Coronary artery (tissue), 2 donors: ENCODE results near the gene SF3B3.
A peak's percentile ranks its signal among the peaks of the same experiment; 100 is the strongest.
"Not testable (repeated sequence)": the region's sequence is repeated elsewhere in the genome, so short reads cannot be mapped to it uniquely, and the experiment has no call there.

ENCODE experiments used
- DNase-seq: peaks from one replicate; pipeline ENCODE4 v3.0.0-alpha.2; 2017; ENCODE audit warnings: low spot score
- H3K27ac ChIP-seq, 2 donors: fragments of 200-600 bp; sonication (generic); one replicate each; pipeline ENCODE4 v1.5.1; 2016 to 2019
- H3K4me3 ChIP-seq: fragments of 200-600 bp; sonication (generic); 2 replicates; pipeline ENCODE4 v1.5.1; 2016; ENCODE audit warnings: mild to moderate bottlenecking, moderate library complexity
- TF ChIP-seq, protein P1 (sequence below): fragments of 200-600 bp; sonication (generic); IDR thresholded peaks from one replicate; pipeline ENCODE4 v1.5.1; 2019; ENCODE audit warnings: antibody characterized with exemption

SF3B3 gene

DNA sequence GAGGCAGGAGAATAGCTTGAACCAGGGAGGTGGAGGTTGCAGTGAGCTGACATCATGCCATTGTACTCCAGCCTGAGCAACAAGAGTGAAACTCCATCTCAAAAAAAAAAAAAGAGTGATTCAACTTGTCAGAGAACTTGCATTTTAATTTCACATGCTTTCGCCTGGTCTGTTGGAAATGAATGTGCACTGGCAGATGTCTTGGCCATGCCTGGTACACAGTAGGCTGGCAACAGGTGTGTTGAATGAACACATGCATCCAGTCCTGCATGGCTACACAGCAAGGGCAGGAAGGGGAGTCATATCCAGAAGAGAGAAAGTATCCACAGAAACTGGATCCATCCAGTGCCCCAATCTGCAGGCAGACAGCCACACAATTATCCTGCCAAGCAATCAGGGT is 11.8 kb upstream of the SF3B3 start:
- Histone ChIP-seq H3K4me3 (no peak overlapping the region), H3K27ac (no peak overlapping the region)
- no peak for DNase-seq
- TF ChIP-seq, protein P1, sequence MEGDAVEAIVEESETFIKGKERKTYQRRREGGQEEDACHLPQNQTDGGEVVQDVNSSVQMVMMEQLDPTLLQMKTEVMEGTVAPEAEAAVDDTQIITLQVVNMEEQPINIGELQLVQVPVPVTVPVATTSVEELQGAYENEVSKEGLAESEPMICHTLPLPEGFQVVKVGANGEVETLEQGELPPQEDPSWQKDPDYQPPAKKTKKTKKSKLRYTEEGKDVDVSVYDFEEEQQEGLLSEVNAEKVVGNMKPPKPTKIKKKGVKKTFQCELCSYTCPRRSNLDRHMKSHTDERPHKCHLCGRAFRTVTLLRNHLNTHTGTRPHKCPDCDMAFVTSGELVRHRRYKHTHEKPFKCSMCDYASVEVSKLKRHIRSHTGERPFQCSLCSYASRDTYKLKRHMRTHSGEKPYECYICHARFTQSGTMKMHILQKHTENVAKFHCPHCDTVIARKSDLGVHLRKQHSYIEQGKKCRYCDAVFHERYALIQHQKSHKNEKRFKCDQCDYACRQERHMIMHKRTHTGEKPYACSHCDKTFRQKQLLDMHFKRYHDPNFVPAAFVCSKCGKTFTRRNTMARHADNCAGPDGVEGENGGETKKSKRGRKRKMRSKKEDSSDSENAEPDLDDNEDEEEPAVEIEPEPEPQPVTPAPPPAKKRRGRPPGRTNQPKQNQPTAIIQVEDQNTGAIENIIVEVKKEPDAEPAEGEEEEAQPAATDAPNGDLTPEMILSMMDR = no peak

DNA sequence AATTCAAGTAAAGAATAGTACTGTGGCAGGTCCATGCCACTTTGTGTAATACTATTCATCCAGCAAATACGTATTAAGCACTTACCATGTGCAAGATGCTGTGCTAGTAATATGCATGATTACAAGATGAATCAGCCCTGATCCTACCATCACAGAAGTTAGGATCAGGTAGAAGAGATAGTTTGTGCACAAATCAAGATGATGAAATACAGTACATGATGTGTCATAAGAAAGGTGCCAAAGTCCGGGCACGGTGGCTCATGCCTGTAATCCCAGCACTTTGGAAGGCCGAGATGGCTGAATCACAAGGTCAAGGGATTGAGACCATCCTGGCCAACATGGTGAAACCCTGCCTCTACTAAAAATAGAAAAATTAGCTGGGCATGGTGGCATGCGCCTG is 11.2 kb upstream of the SF3B3 start:
- Histone ChIP-seq H3K4me3 (no peak overlapping the region), H3K27ac (no peak overlapping the region)
- no peak for DNase-seq
- TF ChIP-seq, protein P1 = no peak

DNA sequence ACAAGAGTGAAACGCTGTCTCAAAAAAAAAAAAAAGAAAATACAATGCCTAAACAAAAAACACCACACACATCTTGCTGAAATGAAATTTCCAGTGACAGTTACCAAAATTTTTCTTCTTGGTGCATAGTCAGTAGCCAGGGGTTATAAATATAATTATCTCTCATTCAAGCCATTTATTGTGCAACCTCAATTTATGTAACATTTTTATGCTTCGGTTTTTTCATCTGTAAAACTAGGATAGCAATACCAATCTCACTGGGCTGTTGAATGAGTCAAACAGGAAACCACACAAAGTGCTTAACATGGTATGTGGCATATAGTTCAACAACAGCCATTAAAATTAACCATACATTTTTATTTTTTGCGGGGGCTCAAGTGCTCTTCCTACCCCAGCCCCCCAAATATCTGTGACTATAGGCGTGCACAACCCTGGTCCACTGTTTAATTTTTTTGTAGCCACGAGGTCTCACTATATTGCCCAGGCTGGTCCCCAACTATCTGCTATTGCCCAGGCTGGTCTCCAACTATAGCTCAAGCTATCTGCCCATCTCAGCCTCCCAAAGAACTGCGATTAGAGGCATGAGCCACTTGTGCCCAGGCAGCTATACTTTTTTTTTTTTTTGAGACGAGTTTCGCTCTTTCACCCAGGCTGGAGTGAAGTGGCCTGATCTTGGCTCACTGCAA is 2.9 kb upstream of the SF3B3 start:
- no peak for DNase-seq
- H3K4me3 ChIP-seq = no peak overlapping the region
- no peak overlapping the region for H3K27ac ChIP-seq
- TF ChIP-seq, protein P1 = no peak

DNA sequence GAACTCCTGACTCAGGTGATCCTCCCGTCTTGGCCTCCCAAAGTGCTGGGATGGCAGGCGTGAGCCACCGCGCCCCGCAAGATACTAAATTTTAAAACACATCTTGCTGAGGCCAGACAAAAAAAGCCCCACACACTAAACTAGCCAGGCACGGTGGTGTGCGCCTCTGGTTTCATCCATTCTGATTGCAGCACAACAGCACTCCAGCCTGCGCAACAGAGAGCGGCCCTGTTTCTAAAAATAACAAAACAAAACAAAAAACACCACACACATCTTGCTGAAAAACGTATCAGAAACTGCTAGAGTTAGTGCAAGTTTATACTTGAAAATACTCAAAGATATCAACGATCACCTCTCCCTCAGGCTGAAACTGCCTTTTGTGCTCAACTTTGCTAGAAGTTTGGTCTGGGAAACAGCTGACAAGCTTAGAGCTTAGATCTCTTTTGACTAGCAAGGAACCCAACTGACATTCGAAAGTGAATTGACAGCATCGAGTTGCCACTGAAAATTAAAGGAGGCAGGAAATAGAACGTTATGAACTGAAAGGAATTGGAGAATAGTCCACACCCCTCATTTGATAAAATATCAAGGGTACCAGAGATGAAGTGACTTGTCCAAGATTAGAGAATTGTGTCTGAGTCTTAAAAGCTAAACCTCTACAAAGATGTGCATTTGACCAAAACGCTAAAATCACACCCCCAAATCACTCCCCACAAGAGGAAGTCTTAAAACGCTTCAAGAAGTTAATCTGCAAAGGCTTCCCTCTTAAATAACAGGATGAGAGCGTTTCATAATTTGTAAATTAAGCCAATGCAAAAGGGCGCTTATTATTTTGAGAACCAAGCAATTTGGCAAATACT is 1.2 kb upstream of the SF3B3 start:
- TF ChIP-seq, protein P1 = no peak
- peak overlapping the region; percentile 84 for H3K4me3 ChIP-seq
- H3K27ac ChIP-seq = peak overlapping the region in 1 of 2 donors; percentile 83
- DNase-seq = no peak

DNA sequence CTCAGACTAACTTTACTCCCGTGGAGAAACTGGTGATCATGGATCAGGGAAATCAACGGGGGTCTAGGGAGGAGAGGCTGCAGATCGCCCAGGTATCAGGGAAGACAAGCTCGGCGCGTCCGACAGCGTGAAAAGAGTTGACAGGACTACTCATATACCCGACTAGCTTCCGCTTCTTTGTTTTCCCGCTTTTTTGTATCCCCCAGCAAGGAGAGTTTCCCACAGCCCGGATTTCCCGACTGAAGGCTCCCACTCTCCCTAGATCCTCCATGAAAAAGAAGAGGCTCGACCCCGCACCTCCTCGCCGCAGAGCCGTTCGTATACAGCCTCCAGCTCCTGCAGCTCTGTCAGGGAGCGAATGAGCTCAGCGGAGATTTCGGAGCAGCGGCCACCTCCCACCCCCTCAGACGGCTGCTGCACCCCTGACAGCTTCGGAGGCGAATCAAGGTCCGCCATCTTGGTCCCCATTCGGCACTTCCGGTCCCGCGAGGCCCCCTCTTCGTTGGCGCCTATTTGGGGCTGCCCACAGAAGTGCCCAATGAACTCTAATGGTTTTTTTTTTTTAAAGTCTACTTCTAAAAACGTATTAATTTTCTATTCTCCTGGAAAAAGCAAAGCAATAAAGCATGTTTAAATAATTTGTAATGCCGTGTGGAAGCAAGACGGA is 407 bp upstream of the SF3B3 start, which contains the start of gene COG4:
COG4 (minus strand) TSS at position 479 of the 667 bp plus-strand sequence; CDS start at position 468, 11 bp downstream.
- Histone ChIP-seq H3K27ac (peak within 1 kb of the TSS; percentile 89), H3K4me3 (peak within 1 kb of the TSS; percentile 84)
- DNase-seq = peak; percentile 85
- TF ChIP-seq, protein P1 = no peak

DNA sequence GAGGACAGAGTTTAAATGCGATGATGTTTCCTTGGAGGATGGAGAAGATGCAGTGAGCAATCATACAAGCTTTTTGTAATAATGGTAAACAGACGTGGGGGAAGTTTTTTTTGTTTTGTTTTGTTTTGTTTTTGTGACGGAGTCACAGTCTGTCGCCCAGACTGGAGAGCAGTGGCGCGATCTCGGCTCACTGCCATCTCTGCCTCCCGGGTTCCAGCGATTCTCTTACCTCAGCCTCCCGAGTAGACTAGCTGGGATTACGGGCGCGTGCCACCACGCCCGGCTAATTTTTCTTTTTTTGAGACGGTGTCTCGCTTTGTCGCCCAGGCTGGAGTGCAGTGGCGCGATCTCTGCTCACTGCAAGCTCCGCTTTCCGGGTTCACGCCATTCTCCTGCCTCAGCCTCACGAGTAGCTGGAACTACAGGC is 796 bp downstream of the SF3B3 start:
- Histone ChIP-seq H3K27ac (peak overlapping the region; percentile 89), H3K4me3 (peak overlapping the region; percentile 84)
- DNase-seq = not testable (repeated sequence)

DNA sequence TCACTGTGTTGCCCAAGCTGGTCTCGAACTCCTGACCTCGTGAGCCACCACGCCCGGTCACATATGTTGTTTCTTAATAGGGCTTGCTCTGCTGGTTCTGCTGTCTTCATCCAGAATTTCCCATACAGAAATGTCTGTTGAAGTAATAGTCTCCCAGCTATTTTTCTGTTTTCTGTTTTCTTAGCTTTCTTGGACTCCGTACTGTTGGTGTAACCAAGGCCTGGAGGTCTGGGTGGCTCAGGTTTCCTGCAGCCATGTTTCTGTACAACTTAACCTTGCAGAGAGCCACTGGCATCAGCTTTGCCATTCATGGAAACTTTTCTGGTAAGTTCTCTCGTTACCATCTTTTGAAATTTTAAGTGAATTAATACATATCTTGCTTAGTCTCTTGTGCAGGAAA is 2.8 kb downstream of the SF3B3 start:
- DNase-seq = no peak
- TF ChIP-seq, protein P1 = no peak
- peak overlapping the region; percentile 4 for H3K4me3 ChIP-seq
- H3K27ac ChIP-seq = no peak overlapping the region
